ENCODE results near the gene CRYBB3. TPM values are rescaled to one million over a fixed set of nuclear protein-coding genes. Genes with fewer than 3 reads are reported as not detected.

Gene CRYBB3
- total RNA-seq, 1 donor from 2014 or later, result not detected

DNA sequence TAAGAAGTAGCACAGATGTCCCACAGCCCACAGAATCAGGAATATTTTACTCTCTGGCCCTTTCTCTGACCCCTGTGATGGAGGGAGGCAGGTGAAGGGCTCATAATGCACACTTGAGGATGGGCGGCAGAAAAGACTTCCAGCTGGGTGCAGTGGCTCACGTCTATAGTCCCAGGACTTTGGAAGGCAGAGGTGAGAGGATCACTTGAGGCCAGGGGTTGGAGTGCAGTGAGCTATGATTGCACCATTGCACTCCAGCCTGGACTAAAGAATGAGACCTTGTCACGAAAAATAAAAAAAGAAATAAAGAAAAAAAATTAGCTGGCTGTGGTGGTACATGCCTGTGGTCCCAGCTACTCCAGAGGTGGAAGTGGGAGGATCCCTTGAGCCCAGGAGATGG, 13.5 kb upstream of the CRYBB3 start:
- Mint-ChIP-seq H3K36me3 (peaks cover 8% of the 10 kb centered on the region), H3K4me3 (no peak overlapping the region), H3K27ac (no peak overlapping the region), H3K9me3 (no peaks in the 10 kb centered on the region), H3K27me3 (no peaks in the 10 kb centered on the region), H3K4me1 (ENCODE audit: unreplicated experiment) (no peaks in the 10 kb centered on the region)
- DNase-seq (ENCODE audit: extremely low spot score, unreplicated experiment), result no peak
- TF ChIP-seq, protein P1, sequence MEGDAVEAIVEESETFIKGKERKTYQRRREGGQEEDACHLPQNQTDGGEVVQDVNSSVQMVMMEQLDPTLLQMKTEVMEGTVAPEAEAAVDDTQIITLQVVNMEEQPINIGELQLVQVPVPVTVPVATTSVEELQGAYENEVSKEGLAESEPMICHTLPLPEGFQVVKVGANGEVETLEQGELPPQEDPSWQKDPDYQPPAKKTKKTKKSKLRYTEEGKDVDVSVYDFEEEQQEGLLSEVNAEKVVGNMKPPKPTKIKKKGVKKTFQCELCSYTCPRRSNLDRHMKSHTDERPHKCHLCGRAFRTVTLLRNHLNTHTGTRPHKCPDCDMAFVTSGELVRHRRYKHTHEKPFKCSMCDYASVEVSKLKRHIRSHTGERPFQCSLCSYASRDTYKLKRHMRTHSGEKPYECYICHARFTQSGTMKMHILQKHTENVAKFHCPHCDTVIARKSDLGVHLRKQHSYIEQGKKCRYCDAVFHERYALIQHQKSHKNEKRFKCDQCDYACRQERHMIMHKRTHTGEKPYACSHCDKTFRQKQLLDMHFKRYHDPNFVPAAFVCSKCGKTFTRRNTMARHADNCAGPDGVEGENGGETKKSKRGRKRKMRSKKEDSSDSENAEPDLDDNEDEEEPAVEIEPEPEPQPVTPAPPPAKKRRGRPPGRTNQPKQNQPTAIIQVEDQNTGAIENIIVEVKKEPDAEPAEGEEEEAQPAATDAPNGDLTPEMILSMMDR (conservative IDR thresholded peaks at IDR 0.05), result no peak

DNA sequence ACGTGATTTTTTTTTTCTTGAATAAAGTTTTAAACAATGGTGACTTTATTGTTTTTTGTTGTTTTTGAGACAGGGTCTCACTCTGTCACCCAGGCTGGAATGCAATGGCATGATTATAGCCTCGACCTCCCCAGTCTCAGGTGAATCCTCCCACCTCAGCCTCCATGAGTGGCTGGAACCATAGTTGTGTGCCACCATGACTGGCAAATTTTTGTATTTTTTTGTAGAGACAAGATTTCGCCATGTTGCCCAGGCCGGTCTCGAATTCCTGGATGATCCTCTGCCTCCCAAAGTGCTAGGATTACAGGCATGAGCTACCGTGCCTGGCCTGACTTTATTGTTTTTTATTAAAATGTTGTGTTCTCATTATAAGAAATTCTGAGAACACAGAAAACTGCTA, 12.2 kb upstream of the CRYBB3 start:
- no peak for DNase-seq (ENCODE audit: extremely low spot score, unreplicated experiment)
- Mint-ChIP-seq H3K36me3 (peaks cover 8% of the 10 kb centered on the region), H3K4me1 (ENCODE audit: unreplicated experiment) (no peaks in the 10 kb centered on the region), H3K4me3 (no peak overlapping the region), H3K27ac (no peak overlapping the region), H3K9me3 (no peaks in the 10 kb centered on the region), H3K27me3 (no peaks in the 10 kb centered on the region)
- TF ChIP-seq, protein P1 (conservative IDR thresholded peaks at IDR 0.05), result no peak

DNA sequence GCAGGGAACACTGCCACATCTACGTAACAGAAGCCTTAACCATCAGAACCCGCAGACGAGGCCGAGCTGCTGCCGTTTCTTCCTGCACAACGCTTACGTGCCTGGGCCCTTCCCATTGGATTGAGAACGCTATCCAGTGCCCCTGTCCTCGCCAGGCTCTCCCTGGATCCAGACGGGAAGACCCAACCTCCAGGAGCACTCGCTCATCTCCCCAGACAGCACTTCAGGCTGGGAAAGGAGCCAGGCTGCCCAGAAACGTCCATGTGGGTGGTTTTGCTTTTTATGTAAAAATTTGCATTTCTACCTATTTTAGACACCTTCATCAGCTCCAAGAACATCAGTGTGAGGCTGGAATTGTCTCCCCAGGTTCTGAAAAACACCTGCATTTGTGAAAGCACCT, 7.3 kb upstream of the CRYBB3 start:
- TF ChIP-seq, protein P1 (conservative IDR thresholded peaks at IDR 0.05), result no peak
- H3K9me3 Mint-ChIP-seq, result no peaks in the 10 kb centered on the region
- no peaks in the 10 kb centered on the region for H3K4me1 Mint-ChIP-seq (ENCODE audit: unreplicated experiment)
- H3K27ac Mint-ChIP-seq, result no peak overlapping the region
- no peak overlapping the region for H3K4me3 Mint-ChIP-seq
- no peak for DNase-seq (ENCODE audit: extremely low spot score, unreplicated experiment)
- H3K36me3 Mint-ChIP-seq, result peaks cover 3% of the 10 kb centered on the region
- H3K27me3 Mint-ChIP-seq, result no peaks in the 10 kb centered on the region

DNA sequence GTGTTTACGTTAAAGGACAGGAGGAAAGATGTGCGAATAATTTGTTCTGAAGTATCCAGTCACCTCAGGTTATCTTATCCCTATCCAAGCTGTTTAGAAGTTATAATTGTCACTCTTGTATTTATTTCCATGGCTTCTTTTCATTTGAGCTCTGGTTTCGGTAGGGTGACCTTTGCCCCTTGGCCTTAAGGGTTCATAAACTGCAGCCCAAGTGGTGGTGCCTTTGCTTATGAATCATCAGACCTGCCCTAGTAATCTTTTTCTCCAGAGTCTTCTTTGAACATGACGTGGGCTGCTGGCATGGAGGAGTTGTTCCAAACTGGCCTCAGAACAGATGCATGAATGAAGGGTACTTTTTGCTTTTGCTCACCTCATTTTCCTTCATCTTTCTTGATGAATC, 6.5 kb upstream of the CRYBB3 start:
- H3K4me3 Mint-ChIP-seq, result no peak overlapping the region
- H3K27ac Mint-ChIP-seq, result no peak overlapping the region
- peaks cover 3% of the 10 kb centered on the region for H3K36me3 Mint-ChIP-seq
- H3K27me3 Mint-ChIP-seq, result no peaks in the 10 kb centered on the region
- H3K9me3 Mint-ChIP-seq, result no peaks in the 10 kb centered on the region
- TF ChIP-seq, protein P1 (conservative IDR thresholded peaks at IDR 0.05), result no peak
- DNase-seq (ENCODE audit: extremely low spot score, unreplicated experiment), result no peak
- H3K4me1 Mint-ChIP-seq (ENCODE audit: unreplicated experiment), result no peaks in the 10 kb centered on the region

DNA sequence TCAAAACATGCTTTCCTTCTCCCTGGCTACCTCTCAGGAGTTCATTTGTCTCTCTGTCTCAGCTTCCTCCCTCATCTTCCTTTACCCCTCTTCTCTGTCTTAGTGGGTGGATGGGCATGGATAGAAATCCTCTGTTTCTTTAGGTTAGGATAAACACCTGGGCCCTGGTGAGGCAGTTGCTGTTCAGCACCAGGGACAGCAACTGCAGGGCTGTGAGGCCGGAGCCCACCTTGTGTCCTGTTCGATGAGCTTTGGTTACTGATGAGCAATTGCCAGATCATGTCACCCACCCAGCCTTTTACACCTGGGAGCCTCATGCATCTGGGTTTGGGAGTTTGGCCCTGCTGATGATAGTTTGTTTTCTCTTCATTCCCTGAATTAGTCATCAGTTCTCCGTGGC, 6.1 kb upstream of the CRYBB3 start:
- DNase-seq (ENCODE audit: extremely low spot score, unreplicated experiment), result no peak
- H3K4me3 Mint-ChIP-seq, result no peak overlapping the region
- H3K36me3 Mint-ChIP-seq, result peaks cover 3% of the 10 kb centered on the region
- H3K4me1 Mint-ChIP-seq (ENCODE audit: unreplicated experiment), result no peaks in the 10 kb centered on the region
- no peaks in the 10 kb centered on the region for H3K9me3 Mint-ChIP-seq
- H3K27me3 Mint-ChIP-seq, result no peaks in the 10 kb centered on the region
- no peak overlapping the region for H3K27ac Mint-ChIP-seq
- TF ChIP-seq, protein P1 (conservative IDR thresholded peaks at IDR 0.05), result no peak

DNA sequence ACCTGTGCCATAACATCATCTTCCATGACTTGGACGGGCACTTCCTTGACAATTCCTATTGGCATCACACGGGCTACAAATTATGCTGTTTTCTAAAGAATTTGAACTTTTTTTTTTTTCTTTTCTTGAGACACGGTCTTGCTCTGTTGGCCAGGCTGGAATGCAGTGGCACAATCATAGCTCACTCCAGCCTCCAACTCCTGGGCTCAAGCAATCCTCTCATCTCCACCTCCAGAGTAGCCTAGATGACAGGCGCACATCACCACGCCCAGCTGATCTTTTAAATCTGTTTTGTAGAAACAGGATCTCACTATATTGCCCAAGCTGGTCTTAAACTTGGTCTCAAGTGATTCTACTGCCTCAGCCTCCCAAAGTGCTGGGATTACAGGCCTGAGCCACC, 3.3 kb upstream of the CRYBB3 start:
- Mint-ChIP-seq H3K4me1 (ENCODE audit: unreplicated experiment) (no peaks in the 10 kb centered on the region), H3K27me3 (no peaks in the 10 kb centered on the region), H3K36me3 (no peaks in the 10 kb centered on the region), H3K4me3 (no peak overlapping the region), H3K27ac (no peak overlapping the region), H3K9me3 (no peaks in the 10 kb centered on the region)
- no peak for DNase-seq (ENCODE audit: extremely low spot score, unreplicated experiment)
- TF ChIP-seq, protein P1 (conservative IDR thresholded peaks at IDR 0.05), result no peak
